Effector CD4-positive, alpha-beta T cell (primary cell): ENCODE results near the gene UCP2.

Source experiments
- DNase-seq: peaks from one replicate; pipeline ENCODE4 v3.0.0-alpha.2; 2020
- total RNA-seq: gene quantifications from one replicate; lab custom pipeline; 2026; lab: John Stamatoyannopoulos, UW

UCP2 gene, protein sequence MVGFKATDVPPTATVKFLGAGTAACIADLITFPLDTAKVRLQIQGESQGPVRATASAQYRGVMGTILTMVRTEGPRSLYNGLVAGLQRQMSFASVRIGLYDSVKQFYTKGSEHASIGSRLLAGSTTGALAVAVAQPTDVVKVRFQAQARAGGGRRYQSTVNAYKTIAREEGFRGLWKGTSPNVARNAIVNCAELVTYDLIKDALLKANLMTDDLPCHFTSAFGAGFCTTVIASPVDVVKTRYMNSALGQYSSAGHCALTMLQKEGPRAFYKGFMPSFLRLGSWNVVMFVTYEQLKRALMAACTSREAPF
- total RNA-seq = 142 reads per million, percentile 88 among the genes with 10 or more reads in this experiment

- peak; percentile 71 for DNase-seq
These were observed at the start of gene UCP2 for GRCh38 chr11:73982595-73982989. Gene UCP2, minus strand, starts transcription at chr11:73982843. Its CDS starts 4,465 bp downstream, at chr11:73978378.

GRCh38 chr11:74030723-74031676 lies 48.4 kb upstream of the UCP2 start:
- DNase-seq = no peak

GRCh38 chr11:74025467-74026166 lies 43.0 kb upstream of the UCP2 start:
- DNase-seq = no peak

DNA sequence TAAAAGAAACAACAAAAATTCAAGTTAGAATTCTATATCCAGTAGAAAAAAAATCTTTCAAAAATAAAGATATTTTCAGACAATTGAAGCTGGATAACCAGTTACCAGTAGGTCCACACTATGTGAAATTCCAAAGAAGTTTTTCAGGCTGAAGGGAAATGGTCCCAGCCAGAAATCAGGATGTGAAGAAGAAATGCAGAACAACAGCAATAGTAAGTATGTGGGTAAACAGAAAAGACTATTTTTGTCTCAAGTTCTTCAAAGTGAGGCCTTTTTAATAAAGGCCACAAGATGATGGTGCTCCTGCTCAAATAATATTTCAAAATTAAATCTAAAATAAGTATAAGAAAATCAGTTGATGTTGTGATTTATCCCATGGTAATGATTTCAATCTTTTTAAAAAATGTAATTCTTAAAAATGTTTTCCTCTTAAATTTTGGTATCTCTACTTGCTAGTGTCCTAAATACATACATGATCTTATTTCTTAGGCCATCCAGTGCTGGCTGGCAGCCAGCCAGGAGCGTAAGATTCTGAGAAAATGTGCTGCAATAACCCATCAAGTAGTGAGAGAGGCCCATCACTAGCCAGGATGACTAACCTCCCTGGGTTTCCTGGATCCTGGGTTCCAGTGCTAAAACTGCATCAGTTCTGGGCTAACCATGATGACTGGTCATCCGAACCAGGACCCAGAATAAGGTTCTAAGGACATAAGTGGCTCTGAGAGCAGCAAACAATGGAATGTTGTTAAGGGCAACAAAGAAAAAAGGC lies 41.8 kb upstream of the UCP2 start:
- no peak for DNase-seq

DNA sequence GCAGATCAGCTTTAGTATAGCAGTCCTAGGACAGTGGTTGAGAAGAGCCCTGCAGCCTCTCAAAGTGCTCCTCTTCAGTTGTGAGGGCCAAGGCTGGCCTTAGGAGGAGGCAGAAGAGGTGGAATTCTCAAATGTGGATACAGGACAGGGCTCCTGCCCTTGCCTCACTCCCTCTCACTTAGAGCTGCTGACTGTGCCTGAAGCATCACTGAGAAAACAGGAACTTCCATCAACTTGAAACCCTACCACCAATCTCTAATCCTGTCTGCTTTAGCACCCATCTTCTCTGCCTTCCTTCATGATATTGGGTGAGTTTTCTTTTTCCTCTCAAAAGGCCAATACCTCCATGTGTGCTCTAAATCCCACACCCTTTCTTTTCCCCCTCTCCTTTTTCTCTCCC lies 40.6 kb upstream of the UCP2 start:
- DNase-seq = no peak

GRCh38 chr11:74022546-74022945 lies 39.9 kb upstream of the UCP2 start:
- DNase-seq = no peak

DNA sequence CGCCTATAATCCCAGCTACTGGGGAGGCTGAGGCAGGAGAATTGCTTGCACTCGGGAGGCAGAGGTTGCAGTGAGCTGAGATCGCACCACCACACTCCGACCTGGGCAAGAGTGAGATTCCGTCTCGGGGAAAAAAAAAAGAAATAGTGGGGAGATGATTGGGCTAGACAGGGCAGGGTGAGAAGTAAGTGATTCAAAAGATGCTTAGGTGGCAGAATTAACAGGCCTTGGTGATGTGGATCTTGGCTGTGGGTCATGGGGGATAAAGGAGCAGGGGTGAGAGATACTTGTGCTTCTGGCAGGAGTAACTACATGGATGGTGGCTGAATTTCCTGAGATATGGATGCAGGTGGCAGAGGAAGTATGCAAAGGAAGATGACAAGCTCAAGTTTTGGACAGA lies 39.4 kb upstream of the UCP2 start:
- DNase-seq = no peak

DNA sequence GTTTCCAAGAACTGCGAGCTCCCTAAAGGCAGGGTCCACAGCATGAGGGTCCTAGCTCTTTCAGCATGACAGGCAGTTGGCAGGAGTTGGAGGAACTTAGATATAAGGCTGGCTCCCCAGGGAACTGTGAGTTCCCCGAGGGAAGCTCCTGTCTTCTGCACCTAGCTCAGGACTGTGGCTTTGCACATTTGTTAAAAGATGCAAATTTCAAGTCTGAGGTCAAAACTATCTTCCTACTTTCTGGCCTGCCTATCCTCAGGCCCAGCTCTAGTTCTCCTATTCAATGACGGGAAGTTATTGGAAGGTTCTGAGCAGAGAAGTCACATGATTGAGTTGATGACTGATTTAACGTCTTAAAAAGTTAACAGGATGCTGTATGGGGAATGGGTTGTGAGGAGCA lies 37.9 kb upstream of the UCP2 start:
- DNase-seq = no peak

- no peak for DNase-seq
These were observed 37.2 kb upstream of the UCP2 start for GRCh38 chr11:74019860-74020259.

GRCh38 chr11:74019104-74019738 lies 36.6 kb upstream of the UCP2 start:
- no peak for DNase-seq

DNA sequence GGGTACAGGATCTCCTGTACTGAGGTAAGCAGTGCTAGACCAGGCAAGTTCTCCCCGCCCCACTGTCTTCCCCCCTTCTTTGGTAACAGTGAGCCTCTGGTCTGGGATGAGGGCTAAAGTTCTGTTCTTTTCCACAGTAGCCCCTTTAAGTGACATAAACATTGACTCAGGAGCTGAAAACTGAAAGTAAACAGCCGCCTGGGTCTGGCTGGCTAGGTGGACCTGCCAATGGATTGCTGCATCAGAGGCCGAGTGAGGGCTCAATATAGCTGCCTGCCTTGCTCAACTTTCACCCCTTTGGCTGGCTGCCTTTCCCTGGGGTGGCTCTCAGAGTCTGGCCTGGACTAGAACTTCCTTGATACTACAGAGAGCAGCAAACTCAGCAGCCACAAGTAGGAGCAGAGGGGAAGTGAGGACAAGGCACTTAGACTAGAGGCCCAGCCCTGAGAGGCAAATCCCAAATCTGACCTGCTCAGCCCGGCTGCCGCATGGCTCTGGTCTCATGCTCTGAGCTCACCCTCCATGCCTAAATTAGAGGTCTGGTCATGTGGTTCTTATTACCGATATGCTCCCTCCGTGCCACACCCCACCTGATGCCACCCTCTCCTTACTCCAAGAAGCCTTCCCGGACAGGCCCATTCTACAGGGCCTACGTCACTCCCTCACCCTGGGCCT lies 35.8 kb upstream of the UCP2 start:
- DNase-seq = no peak

- DNase-seq = no peak
These were observed 35.0 kb upstream of the UCP2 start for GRCh38 chr11:74017631-74018030.

- no peak for DNase-seq
These were observed 33.5 kb upstream of the UCP2 start for GRCh38 chr11:74015919-74016684.

DNA sequence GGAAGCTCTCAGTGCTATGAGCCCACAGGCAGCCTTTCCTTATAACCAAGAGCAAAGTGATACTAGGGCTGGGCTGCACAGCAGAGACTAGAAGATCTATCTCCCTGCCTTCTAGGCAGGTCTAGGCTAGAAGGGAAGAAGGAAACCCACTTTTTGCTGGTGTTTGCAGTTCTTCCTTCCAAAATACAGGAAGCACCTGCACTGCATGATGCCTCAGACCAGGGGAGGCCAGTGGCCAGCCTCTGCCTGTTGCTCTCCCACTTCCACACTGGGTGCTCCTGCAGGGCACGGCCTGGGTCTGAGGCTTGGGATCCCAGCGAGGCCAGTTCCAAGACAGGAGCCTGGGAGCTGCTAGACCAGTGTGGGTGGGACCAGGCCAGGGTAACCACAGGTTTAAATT lies 32.2 kb upstream of the UCP2 start:
- DNase-seq = no peak

DNA sequence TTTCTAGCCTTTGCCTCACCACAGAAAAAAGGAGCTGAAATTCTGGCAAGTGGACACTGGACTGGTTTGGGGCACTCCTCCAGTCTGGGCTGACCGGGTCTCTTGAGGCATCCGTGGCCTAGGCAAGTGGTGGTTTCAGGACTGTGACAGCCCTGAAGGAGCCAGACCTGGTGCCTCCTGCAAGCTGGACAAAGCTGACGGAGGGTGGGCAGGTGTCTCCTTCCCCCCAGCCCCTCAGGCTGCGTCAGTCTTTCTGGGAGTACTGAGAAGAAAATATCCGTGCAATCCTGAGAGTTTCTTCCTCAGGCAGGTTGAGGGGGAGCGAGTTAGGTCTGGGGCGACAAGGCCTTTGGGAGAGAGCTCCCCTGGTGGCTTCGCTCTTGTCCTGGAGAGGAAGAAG lies 30.5 kb upstream of the UCP2 start:
- no peak for DNase-seq

- DNase-seq = no peak
These were observed 29.6 kb upstream of the UCP2 start for GRCh38 chr11:74012074-74012809.

GRCh38 chr11:74011360-74012073 lies 28.9 kb upstream of the UCP2 start:
- peak; percentile 14 for DNase-seq

- DNase-seq = no peak
These were observed 28.0 kb upstream of the UCP2 start for GRCh38 chr11:74010306-74011300.
